Stimulated activated CD8-positive, alpha-beta memory T cell treated with anti-CD3 and anti-CD28 coated beads, Interleukin-7, amount 100 ng/mL, for 24 hours (primary cell): ENCODE results near the gene ODF2L.
"Not testable (repeated sequence)": the region's sequence is repeated elsewhere in the genome, so short reads cannot be mapped to it uniquely, and the experiment has no call there.

Experiments used
- DNase-seq: peaks from one replicate; pipeline ENCODE4 v3.0.0-alpha.2; 2020; ENCODE audit warnings: low read depth

Gene ODF2L

GRCh38 chr1:86382878-86383277 lies 13.2 kb downstream of the ODF2L start:
- no peak for DNase-seq

DNA sequence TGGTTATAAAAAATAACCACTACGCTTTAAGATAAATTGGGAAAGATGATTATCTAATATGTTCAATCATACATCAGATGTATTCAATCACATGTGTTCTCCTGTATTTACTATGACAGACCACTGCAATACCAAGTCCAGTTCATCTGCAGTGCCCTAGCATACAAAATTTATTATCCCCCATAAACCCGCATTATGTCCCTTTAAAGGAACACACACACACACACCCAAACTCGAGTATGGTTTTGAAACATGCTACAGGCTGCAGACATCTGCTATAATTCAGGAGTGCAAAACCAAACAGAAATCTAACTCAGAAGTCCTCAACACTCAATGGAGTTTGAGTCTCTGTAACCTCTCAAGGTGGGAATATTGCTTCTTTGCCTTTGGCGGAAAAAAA lies 14.9 kb downstream of the ODF2L start:
- DNase-seq, result no peak

- DNase-seq, result no peak
These were observed 15.8 kb downstream of the ODF2L start for GRCh38 chr1:86380257-86380861.

DNA sequence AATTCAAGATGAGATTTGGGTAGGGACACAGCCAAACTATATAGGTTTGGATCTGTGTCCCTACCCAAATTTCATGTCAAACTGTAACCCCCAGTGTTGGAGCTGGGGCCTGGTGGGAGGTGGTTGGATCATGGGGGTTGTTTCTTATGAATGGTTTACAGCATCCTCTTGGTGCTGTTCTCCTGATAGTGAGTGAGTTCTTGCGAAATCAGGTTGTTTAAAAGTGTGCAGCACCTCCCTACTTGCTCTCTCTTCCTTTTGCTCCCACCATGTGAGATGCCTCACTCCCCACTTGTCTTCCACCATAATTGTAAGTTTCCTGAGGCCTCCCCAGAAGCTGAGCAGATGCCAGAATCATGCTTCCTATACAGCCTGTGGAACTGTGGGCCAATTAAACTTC lies 17.3 kb downstream of the ODF2L start:
- no peak for DNase-seq

GRCh38 chr1:86377341-86377740 lies 18.8 kb downstream of the ODF2L start:
- DNase-seq, result no peak

- DNase-seq, result no peak
These were observed 20.4 kb downstream of the ODF2L start for GRCh38 chr1:86375688-86376087.

GRCh38 chr1:86370601-86371022 lies 25.5 kb downstream of the ODF2L start:
- no peak for DNase-seq

GRCh38 chr1:86365896-86366295 lies 30.2 kb downstream of the ODF2L start:
- no peak for DNase-seq

- DNase-seq, result no peak
These were observed 33.3 kb downstream of the ODF2L start for GRCh38 chr1:86362807-86363206.

- DNase-seq, result no peak
These were observed 38.3 kb downstream of the ODF2L start for GRCh38 chr1:86357796-86358195.

- no peak for DNase-seq
These were observed 39.9 kb downstream of the ODF2L start for GRCh38 chr1:86356247-86356646.

GRCh38 chr1:86352086-86352485 lies 44.0 kb downstream of the ODF2L start:
- no peak for DNase-seq

DNA sequence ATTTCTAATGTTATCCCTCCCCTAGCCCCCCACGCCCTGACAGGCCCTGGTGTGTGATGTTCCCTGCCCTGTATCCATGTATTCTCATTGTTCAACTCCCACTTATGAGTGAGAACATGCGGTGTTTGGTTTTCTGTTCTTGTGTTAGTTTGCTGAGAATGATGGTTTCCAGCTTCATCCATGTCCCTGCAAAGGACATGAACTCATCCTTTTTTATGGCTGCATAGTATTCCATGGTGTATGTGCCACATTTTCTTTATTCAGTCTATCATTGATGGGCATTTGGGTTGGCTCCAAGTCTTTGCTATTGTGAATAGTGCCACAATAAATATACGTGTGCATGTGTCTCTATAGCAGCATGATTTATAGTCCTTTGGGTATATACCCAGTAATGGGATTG lies 45.9 kb downstream of the ODF2L start:
- DNase-seq, result not testable (repeated sequence)

- no peak for DNase-seq
These were observed 49.7 kb downstream of the ODF2L start for GRCh38 chr1:86346388-86346787.

- DNase-seq, result no peak
These were observed 51.1 kb downstream of the ODF2L start for GRCh38 chr1:86345042-86345441.

DNA sequence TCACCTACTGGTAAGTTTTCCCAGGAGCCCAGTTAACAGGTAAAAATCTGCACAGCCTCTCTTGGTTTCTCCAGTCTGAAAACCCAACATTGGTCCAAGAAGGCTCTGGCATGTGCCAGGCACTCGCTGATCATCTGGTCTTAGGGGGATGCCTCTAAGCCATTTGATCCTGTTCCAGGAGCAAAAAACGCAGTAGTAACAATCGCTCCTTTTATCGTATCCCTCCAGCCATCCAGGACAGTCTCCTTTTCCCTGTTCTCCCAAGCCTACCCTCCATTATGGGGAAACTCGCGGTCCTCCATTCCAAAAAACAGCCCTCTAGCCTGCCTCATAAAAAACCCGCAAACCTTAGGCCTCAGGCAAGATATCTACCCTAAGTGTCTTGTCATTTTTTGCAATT lies 56.2 kb downstream of the ODF2L start:
- DNase-seq, result no peak

DNA sequence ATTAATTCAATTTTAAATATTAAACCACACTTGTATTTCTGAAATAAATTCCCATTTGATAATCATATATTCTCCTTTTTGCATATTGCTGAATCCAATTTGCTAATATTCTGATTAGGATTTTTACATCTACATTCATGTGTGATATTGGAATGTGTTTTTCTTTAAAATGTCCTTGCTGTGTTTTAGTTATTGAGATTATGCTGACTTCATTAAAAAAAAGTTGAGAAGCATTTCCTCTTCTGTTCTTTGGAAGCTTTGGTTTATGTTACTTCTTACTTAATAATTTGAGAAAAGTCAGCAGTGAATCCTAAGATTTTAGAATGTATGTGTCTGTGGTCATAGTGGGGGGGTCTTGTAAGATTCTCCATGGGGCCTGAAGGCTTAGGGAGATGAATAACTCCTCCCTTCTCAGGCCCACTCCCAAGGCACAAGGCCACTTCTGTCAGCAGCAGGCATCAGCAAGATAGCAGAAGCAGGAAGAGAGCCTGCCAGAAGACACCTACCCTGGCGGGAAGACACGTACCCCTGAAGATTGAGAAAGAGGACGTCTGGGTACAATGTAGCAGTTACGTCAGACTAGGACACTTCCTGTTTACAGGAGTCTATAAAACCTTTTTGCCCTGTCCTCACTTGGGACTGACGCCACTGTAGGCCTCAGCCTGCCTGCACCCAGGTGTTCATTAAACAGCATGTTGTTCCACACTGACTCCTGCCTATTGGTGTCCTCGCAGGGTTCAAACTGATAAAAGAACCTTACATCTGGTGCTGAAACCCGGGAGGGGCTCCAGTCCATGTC lies 56.9 kb downstream of the ODF2L start:
- DNase-seq, result no peak

DNA sequence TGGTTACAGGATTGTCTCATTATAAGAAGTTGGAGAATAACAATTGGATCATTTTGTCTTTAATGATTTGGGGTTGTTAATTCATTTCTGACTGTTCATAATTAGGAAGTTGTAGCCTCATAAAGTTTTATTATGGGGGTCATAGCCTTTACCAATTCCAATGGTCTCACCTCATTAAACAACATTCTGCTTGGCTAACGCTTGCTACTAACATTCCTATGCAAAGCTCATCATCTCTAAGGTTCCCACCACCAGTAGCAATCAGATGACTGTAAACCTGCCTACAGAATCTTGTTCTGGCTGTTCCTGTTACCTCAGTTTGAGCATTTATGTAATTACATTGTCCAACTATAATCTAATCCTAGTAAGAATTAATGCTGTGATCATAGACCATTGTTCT lies 60.2 kb downstream of the ODF2L start:
- no peak for DNase-seq

GRCh38 chr1:86325264-86325663 lies 70.9 kb downstream of the ODF2L start:
- DNase-seq, result no peak

DNA sequence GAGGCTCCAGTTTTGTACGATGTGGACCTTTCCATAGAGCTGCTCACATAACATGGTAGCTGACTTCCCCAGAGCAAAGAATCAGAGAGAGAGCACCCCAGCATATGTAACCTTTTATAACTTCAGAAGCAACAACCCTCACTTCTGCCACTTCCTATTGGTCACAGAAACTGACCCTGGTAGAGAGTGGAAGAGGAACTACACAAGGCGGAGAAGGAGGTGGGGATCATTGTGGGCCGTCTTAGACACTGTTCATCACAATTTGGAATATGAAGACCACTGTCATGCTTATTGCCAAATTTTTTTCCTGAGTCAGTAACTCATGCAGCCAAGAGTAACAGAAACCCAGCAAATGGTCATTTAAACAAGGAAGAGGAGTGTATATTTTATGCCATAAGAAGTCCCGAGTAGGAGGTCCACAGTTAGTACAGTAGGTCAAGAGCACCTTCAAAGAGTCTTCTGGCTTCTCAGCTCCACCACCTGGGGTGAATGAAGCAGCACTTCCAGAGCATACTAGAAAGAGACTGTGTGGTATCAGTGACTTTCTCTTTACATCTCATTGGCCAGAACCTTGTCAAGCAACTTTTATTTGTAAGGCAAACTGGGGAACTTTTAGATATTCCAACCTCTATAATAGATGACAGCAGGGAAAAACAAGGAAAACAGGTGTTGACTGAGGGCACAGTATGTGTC lies 71.8 kb downstream of the ODF2L start:
- DNase-seq, result no peak

- DNase-seq, result no peak
These were observed 73.9 kb downstream of the ODF2L start for GRCh38 chr1:86322241-86322640.

GRCh38 chr1:86318436-86318835 lies 77.7 kb downstream of the ODF2L start:
- DNase-seq, result no peak

DNA sequence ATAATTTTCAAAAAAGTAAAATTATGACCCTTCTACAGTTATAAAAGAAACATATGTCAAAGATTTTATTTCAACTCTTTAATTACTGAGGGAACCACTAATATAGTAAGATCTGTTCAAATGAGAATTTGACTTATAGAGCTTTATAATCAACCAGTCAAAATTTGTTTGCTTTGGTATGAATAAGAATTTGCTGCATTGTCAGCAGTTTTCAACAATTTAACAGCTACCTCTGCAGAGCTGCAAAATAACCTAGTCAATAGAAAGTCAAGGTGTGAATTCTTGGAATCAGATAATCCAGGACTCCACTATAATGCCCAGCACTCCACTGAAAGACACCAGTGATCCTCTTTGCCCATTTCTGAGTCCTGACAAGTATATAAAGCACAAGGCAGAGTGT lies 78.2 kb downstream of the ODF2L start:
- no peak for DNase-seq
